ENCODE results near the gene AUP1. TPM values are rescaled to one million over a fixed set of nuclear protein-coding genes. Genes with fewer than 3 reads are reported as not detected.

AUP1 gene
- total and polyA plus RNA-seq, 9 donors = 57.1 to 101 (median 70.4) TPM

GRCh38 chr2:74540291-74540690 lies 10.8 kb upstream of the AUP1 start:
- H3K9me3 ChIP-seq = no peaks in the 10 kb centered on the region
- H3K27ac ChIP-seq = no peak overlapping the region
- TF ChIP-seq POLR2A (IDR thresholded peaks at IDR 0.05) (no peak), CTCF (IDR thresholded peaks at IDR 0.05) (no peak), EP300 (IDR thresholded peaks at IDR 0.05) (no peak)
- no peak for DNase-seq
- 62 to 83% (median 72%) methylated on average over 5 of the region's 5 CpGs for WGBS, 3 donors
- no peak overlapping the region for H3K4me3 ChIP-seq
- intact Hi-C loops (cut with DNase I) = no loop called here
- no peaks in the 10 kb centered on the region for H3K27me3 ChIP-seq
- H3K36me3 ChIP-seq = no peaks in the 10 kb centered on the region
- no peaks in the 10 kb centered on the region for H3K4me1 ChIP-seq (ENCODE audit: insufficient read depth)

- H3K36me3 ChIP-seq = no peaks in the 10 kb centered on the region
- WGBS, 3 donors = 78 to 84% (median 82%) methylated on average over 7 of the region's 7 CpGs
- H3K9me3 ChIP-seq = no peaks in the 10 kb centered on the region
- no peak overlapping the region for H3K27ac ChIP-seq
- H3K27me3 ChIP-seq = no peaks in the 10 kb centered on the region
- DNase-seq = no peak
- H3K4me3 ChIP-seq = no peak overlapping the region
- intact Hi-C loops (cut with DNase I) = no loop called here
- TF ChIP-seq EP300 (IDR thresholded peaks at IDR 0.05) (no peak), CTCF (IDR thresholded peaks at IDR 0.05) (no peak), POLR2A (IDR thresholded peaks at IDR 0.05) (no peak)
- H3K4me1 ChIP-seq (ENCODE audit: insufficient read depth) = no peaks in the 10 kb centered on the region
These were observed 9.4 kb upstream of the AUP1 start for GRCh38 chr2:74538881-74539339.

- Histone ChIP-seq H3K27me3 (no peaks in the 10 kb centered on the region), H3K27ac (no peak overlapping the region), H3K9me3 (no peaks in the 10 kb centered on the region), H3K4me1 (ENCODE audit: insufficient read depth) (no peaks in the 10 kb centered on the region), H3K36me3 (no peaks in the 10 kb centered on the region), H3K4me3 (no peak overlapping the region)
- intact Hi-C loops (cut with DNase I) = no loop called here
- TF ChIP-seq POLR2A (IDR thresholded peaks at IDR 0.05) = no peak
- no peak for TF ChIP-seq EP300 (IDR thresholded peaks at IDR 0.05)
- TF ChIP-seq CTCF (IDR thresholded peaks at IDR 0.05) = no peak
- 68 to 78% (median 74%) methylated on average over 4 of the region's 4 CpGs for WGBS, 3 donors
- DNase-seq = no peak
These were observed 7.6 kb upstream of the AUP1 start for GRCh38 chr2:74537140-74537539.

- DNase-seq = no peak
- WGBS, 3 donors = 82 to 88% (median 83%) methylated on average over 23 of the region's 23 CpGs
- TF ChIP-seq POLR2A (IDR thresholded peaks at IDR 0.05) = no peak
- no peak for TF ChIP-seq EP300 (IDR thresholded peaks at IDR 0.05)
- no peak for TF ChIP-seq CTCF (IDR thresholded peaks at IDR 0.05)
- Histone ChIP-seq H3K9me3 (no peaks in the 10 kb centered on the region), H3K27ac (no peak overlapping the region), H3K36me3 (no peaks in the 10 kb centered on the region), H3K4me1 (ENCODE audit: insufficient read depth) (no peaks in the 10 kb centered on the region), H3K27me3 (no peaks in the 10 kb centered on the region), H3K4me3 (no peak overlapping the region)
- intact Hi-C loops (cut with DNase I) = no loop called here
These were observed 6.9 kb upstream of the AUP1 start for GRCh38 chr2:74536166-74536950.
